Prostate gland (tissue), 2 donors: ENCODE results near the gene TEAD2. TPM values are rescaled to one million over a fixed set of nuclear protein-coding genes. Genes with fewer than 3 reads are reported as not detected.

ENCODE experiments used
- DNase-seq: peaks from one replicate; pipeline ENCODE4 v3.0.0-alpha.2; 2019; ENCODE audit warnings: low spot score
- H3K27ac ChIP-seq, 2 donors: fragments of 200-600 bp; sonication (generic); 2 replicates each; pipeline ENCODE4 v1.5.1; 2017 to 2019
- H3K27me3 ChIP-seq: fragments of 200-600 bp; sonication (generic); replicated peaks from 2 replicates; pipeline ENCODE4 v1.5.1; 2019; ENCODE audit not compliant: insufficient read depth
- H3K36me3 ChIP-seq, 2 donors: fragments of 200-600 bp; sonication (generic); 1 replicate in 1 of 2; 2 replicates in 1 of 2; pipeline versions ENCODE4 v1.5.1 to v1.8.1; 2017 to 2019
- H3K4me1 ChIP-seq: fragments of 200-600 bp; sonication (generic); replicated peaks from 2 replicates; pipeline ENCODE4 v1.5.1; 2019
- H3K4me3 ChIP-seq, 2 donors: fragments of 200-600 bp; sonication (generic); 2 replicates each; pipeline ENCODE4 v1.5.1; 2017 to 2019
- H3K9me3 ChIP-seq: fragments of 200-600 bp; sonication (generic); 2 replicates; pipeline ENCODE4 v1.5.1; 2017
- CTCF ChIP-seq, 4 experiments: fragments of 200-600 bp in 2 of 4; fragments of 450-650 bp in 2 of 4; sonication (generic) in 2 of 4; IDR thresholded peaks; 1 replicate in 3 of 4; 2 replicates in 1 of 4; pipeline ENCODE4 v1.5.1; 2016 to 2019; ENCODE audit warnings: antibody characterized with exemption in 4 of 4, mild to moderate bottlenecking in 2 of 4, moderate library complexity in 2 of 4
- POLR2A ChIP-seq: fragments of 450-650 bp; IDR thresholded peaks from one replicate; pipeline ENCODE4 v1.6.1; 2016; ENCODE audit warnings: antibody characterized with exemption, mild to moderate bottlenecking
- POLR2AphosphoS5 ChIP-seq: sonication (generic); formaldehyde crosslinking; IDR thresholded peaks from one replicate; pipeline ENCODE4 v1.6.1; 2017; ENCODE audit warnings: antibody characterized with exemption
- WGBS: methylation state at CpG from one replicate; pipeline ENCODE4 v1.1.5; 2018; 5-methylcytosine and 5-hydroxymethylcytosine counted together
- intact Hi-C: fragments of 100-400 bp; cut with DNase I; formaldehyde crosslinking; loops from one replicate; pipeline ENCODE4 v1.14.2; 2022
- total RNA-seq, 2 donors: library from RNA; depleted of rRNA; stranded (reverse); fragments of >200 nt; gene quantifications; one replicate each; pipeline ENCODE4 v1.1.0, GENCODE V29; 2016

Gene TEAD2
- total RNA-seq, 2 donors from 2014 or later: 17.0 to 28.0 TPM

DNA sequence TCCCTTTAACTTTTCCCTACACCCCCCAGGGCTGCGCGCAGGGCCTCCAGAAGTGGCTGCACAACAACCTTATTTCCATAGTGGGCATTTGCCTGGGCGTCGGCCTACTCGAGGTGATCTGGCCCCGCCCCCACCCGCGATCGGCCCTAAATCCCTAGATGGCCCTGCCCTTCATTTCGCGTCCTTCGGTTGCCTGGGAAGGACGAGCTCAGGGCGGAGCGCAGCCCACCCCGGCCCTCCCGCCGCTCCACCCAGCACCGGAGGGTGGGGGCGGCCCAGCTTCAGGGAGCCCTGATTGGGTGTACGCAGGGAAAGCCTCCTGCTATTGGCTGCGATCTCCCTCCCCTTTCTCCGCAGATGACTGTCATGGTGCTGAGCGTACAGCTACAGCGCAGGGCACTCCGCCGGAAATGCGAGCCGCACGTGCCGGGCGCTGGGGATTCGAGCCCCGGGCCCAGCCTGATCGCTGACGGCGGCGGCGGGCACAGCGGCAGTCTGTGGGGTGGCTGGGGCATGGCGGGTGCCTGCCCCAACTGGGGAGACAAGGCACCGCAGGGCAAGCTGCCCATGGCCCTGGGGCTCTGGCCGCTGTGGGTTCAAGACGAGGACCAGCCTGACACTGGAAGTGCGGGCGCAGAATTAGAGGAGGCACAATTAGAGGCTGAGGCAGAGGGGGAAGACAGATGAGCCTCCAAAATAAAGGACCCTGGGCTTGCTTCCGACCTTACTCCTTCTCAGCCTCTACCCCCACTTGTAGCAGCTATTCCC, 22.7 kb downstream of the TEAD2 start:
- 12% methylated on average over 23 of the region's 47 CpGs for WGBS
- Histone ChIP-seq H3K9me3 (no peaks in the 10 kb centered on the region), H3K27ac (peak overlapping the region; percentile 72 to 81), H3K4me1 (no peaks in the 10 kb centered on the region), H3K27me3 (no peaks in the 10 kb centered on the region), H3K4me3 (peak overlapping the region; percentile 26 to 33), H3K36me3 (no peaks in the 10 kb centered on the region)
- TF ChIP-seq CTCF (IDR thresholded peaks at IDR 0.05): peak in 1 of 4 experiments; percentile 14
- TF ChIP-seq POLR2AphosphoS5: peak; percentile 92
- TF ChIP-seq POLR2A: peak; percentile 45
- intact Hi-C loops: no loop called here
- peak; percentile 88 for DNase-seq

GRCh38 chr19:49338691-49339300, 23.4 kb downstream of the TEAD2 start:
- 9% methylated on average over 30 of the region's 30 CpGs for WGBS
- peak overlapping the region; percentile 26 to 33 for H3K4me3 ChIP-seq
- no peaks in the 10 kb centered on the region for H3K9me3 ChIP-seq
- intact Hi-C loops: no loop called here
- H3K4me1 ChIP-seq: no peaks in the 10 kb centered on the region
- H3K27ac ChIP-seq: peak overlapping the region; percentile 72 to 81
- H3K27me3 ChIP-seq: no peaks in the 10 kb centered on the region
- peak; percentile 93 for DNase-seq
- TF ChIP-seq POLR2A (no peak), POLR2AphosphoS5 (no peak), CTCF (IDR thresholded peaks at IDR 0.05) (peak in 1 of 4 experiments; percentile 6)
- no peaks in the 10 kb centered on the region for H3K36me3 ChIP-seq

DNA sequence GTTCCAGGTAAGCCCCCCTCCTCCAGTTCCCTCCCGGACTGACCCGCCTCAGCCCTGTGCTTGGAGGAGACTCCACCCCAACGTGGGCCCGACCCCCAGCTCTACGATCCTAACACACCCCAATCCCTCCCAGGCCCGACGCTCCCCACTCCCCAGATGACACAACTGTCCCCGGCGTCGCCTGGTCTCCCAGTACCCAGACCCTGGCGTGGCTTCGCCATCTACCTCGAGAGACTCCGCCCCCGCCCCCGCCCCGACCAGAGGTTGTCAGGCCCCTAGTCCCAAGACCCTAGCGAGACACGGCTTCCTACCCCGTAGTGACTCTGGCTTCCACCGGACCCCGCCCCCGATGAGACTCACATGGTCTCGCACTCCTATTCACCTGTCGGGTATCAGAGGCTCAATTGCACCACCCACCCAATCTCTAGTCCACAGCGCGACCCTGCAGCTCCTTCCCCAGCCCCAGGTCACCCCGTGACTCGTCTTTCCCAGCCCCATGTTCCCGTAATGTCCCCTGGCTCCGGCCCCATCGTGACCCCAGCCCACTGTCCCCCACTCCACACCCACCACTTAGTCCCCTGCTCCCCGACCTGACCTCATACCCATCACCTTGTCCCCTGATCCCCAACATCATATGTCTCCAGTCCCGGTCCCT, 24.1 kb downstream of the TEAD2 start:
- no peak for DNase-seq

DNA sequence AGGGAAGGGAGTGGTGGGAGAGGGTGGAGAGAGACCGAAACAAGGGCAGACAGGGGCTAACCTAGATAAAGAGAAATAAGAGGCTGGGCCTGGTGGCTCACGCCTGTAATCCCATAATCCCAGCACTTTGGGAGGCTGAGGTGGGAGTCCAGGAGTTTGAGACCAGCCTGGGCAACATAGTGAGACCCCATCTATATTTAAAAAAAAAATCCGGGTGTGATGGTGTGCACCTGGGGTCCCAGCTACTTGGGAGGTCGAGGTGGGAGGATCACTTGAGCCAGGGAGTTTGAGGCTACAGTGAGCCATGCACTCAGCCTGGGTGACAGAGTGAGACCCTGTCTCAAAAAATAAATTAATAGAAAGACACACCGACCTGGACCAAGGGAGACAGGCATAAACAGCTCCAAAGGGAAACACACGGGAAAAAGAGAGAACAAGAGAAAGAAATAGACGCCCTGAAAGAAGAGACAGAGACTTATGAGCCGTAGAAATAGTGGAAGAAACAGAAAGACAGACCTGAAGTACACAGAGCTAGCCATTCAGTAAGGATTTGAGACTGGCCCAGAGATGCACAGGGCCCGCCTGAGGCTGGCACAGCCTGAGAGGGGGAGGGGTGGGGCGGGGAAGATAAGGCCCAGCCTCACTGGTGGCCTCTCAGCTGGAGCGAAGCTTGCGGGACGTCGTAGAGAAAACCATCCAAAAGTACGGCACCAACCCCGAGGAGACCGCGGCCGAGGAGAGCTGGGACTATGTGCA, 24.8 kb downstream of the TEAD2 start:
- TF ChIP-seq POLR2A (no peak), CTCF (IDR thresholded peaks at IDR 0.05) (no peak), POLR2AphosphoS5 (no peak)
- Histone ChIP-seq H3K27me3 (no peaks in the 10 kb centered on the region), H3K4me3 (no peak overlapping the region), H3K36me3 (no peaks in the 10 kb centered on the region), H3K9me3 (no peaks in the 10 kb centered on the region), H3K27ac (no peak overlapping the region), H3K4me1 (no peaks in the 10 kb centered on the region)
- intact Hi-C loops: no loop called here
- WGBS: 64% methylated on average over 19 of the region's 19 CpGs
- DNase-seq: no peak

More for the DNA sequence above, 24.1 kb downstream of the TEAD2 start:
- 18% methylated on average over 32 of the region's 34 CpGs for WGBS
- Histone ChIP-seq H3K27me3 (no peaks in the 10 kb centered on the region), H3K27ac (peak overlapping the region in 1 of 2 donors; percentile 81), H3K9me3 (no peaks in the 10 kb centered on the region), H3K36me3 (no peaks in the 10 kb centered on the region), H3K4me1 (no peaks in the 10 kb centered on the region), H3K4me3 (peak overlapping the region; percentile 26 to 33)
- TF ChIP-seq CTCF (IDR thresholded peaks at IDR 0.05) (no peak), POLR2AphosphoS5 (no peak), POLR2A (no peak)
- intact Hi-C loops: no loop called here
